Motor neuron (in vitro differentiated cells): ENCODE results near the gene DIPK1A. TPM values are rescaled to one million over a fixed set of nuclear protein-coding genes. Genes with fewer than 3 reads are reported as not detected.

ENCODE experiments used
- ATAC-seq, 8 experiments: fragments of 200-7000 bp; cut with Tn5 transposase; replicated peaks in 6 of 8; 2 replicates each; pipeline ENCODE4 v1.8.0; 2021; ENCODE audit warnings: mild to moderate bottlenecking in 8 of 8, moderate library complexity in 8 of 8
- H3K27ac ChIP-seq, 2 donors: fragments of 250-450 bp; sonication (Bioruptor Pico); 2 replicates each; pipeline ENCODE4 v1.9.0; 2021; ENCODE audit warnings: antibody characterized with exemption in 2 of 2, mild to moderate bottlenecking in 2 of 2, moderate library complexity in 1 of 2
- H3K4me1 ChIP-seq, 2 donors: fragments of 250-450 bp; sonication (Bioruptor Pico); replicated peaks in 1 of 2; 2 replicates each; pipeline ENCODE4 v1.6.1; 2021; ENCODE audit warnings: antibody characterized with exemption in 2 of 2, mild to moderate bottlenecking in 2 of 2, moderate library complexity in 1 of 2
- H3K4me3 ChIP-seq, 5 donors: fragments of 250-450 bp; sonication (Bioruptor Pico); 2 replicates each; pipeline ENCODE4 v1.9.0; 2021; ENCODE audit warnings: antibody characterized with exemption in 5 of 5, mild to moderate bottlenecking in 5 of 5, moderate library complexity in 4 of 5
- WGBS, 10 experiments: fragments of 450-650 bp; shearing (Covaris generic); methylation state at CpG; one replicate each; pipeline ENCODE4 v1.0.0; 2022; 5-methylcytosine and 5-hydroxymethylcytosine counted together
- in situ Hi-C, 9 experiments: fragments of 400-800 bp; cut with MboI; loops; one replicate each; pipeline ENCODE4 v1.15.0; 2021; ENCODE audit warnings: low sequenced_read_pairs in 9 of 9, low pct_unique_long_range_greater_than_20kb in 2 of 9; ENCODE audit not compliant: unreplicated experiment in 9 of 9
- total RNA-seq, 8 experiments: library from RNA; unstranded; fragments of 300-600 nt; gene quantifications; 2 replicates each; pipeline versions ENCODE4 v1.2.3 to v1.2.4, GENCODE V29; 2022

DIPK1A gene
- total RNA-seq, 8 experiments from 2014 or later: 7.1 to 22.5 (median 10.2) TPM

- Histone ChIP-seq H3K27ac (no peak overlapping the region), H3K4me3 (no peak overlapping the region), H3K4me1 (no peaks in the 10 kb centered on the region)
- ATAC-seq: no peak
- in situ Hi-C loops: no loop called here
- 91 to 100% (median 95%) methylated on average over 2 to 3 of the region's 3 CpGs for WGBS, 10 experiments
These were observed 116.8 kb downstream of the DIPK1A start for GRCh38 chr1:92844439-92844838.

GRCh38 chr1:92843429-92844352 is 117.6 kb downstream of the DIPK1A start:
- no peak for ATAC-seq
- WGBS, 10 experiments: 38 to 100% (median 91%) methylated on average over 3 to 8 of the region's 8 CpGs
- no peak overlapping the region for H3K27ac ChIP-seq
- H3K4me1 ChIP-seq: no peaks in the 10 kb centered on the region
- no peak overlapping the region for H3K4me3 ChIP-seq
- in situ Hi-C loops: no loop called here

GRCh38 chr1:92843046-92843423 is 118.2 kb downstream of the DIPK1A start:
- H3K27ac ChIP-seq: no peak overlapping the region
- H3K4me1 ChIP-seq: no peaks in the 10 kb centered on the region
- in situ Hi-C loops: no loop called here
- H3K4me3 ChIP-seq: no peak overlapping the region
- 43 to 100% (median 91%) methylated on average over 1 to 2 of the region's 2 CpGs; no CpG with 5 or more reads in 2 of the 10 experiments for WGBS, 10 experiments
- ATAC-seq: no peak

GRCh38 chr1:92842082-92843045 is 118.9 kb downstream of the DIPK1A start:
- in situ Hi-C loops: no loop called here
- Histone ChIP-seq H3K4me1 (no peaks in the 10 kb centered on the region), H3K27ac (no peak overlapping the region), H3K4me3 (no peak overlapping the region)
- no peak for ATAC-seq
- 55 to 100% (median 91%) methylated on average over 1 to 4 of the region's 4 CpGs for WGBS, 10 experiments

GRCh38 chr1:92840600-92840999 is 120.7 kb downstream of the DIPK1A start:
- in situ Hi-C loops: no loop called here
- H3K27ac ChIP-seq: no peak overlapping the region
- no peak for ATAC-seq
- H3K4me3 ChIP-seq: no peak overlapping the region
- 17 to 89% (median 73%) methylated on average over 1 to 5 of the region's 5 CpGs for WGBS, 10 experiments
- peaks cover 0 to 5% of the 10 kb centered on the region in 2 donors for H3K4me1 ChIP-seq

GRCh38 chr1:92839442-92839841 is 121.8 kb downstream of the DIPK1A start:
- ATAC-seq: no peak
- in situ Hi-C loops: no loop called here
- 71 to 100% (median 90%) methylated on average over 1 to 2 of the region's 2 CpGs for WGBS, 10 experiments
- Histone ChIP-seq H3K27ac (no peak overlapping the region), H3K4me3 (no peak overlapping the region), H3K4me1 (peaks cover 3 to 11% of the 10 kb centered on the region in 2 donors)

- H3K27ac ChIP-seq: no peak overlapping the region
- peaks cover 12 to 19% of the 10 kb centered on the region in 2 donors for H3K4me1 ChIP-seq
- in situ Hi-C loops: no loop called here
These were observed 122.7 kb downstream of the DIPK1A start for GRCh38 chr1:92838519-92838918.

GRCh38 chr1:92837062-92837461 is 124.2 kb downstream of the DIPK1A start:
- Histone ChIP-seq H3K4me1 (peaks cover 18 to 21% of the 10 kb centered on the region in 2 donors), H3K4me3 (no peak overlapping the region), H3K27ac (no peak overlapping the region)
- in situ Hi-C loops: no loop called here
- ATAC-seq: no peak
- 67 to 100% (median 87%) methylated on average over 2 of the region's 2 CpGs; no CpG with 5 or more reads in 4 of the 10 experiments for WGBS, 10 experiments

More at GRCh38 chr1:92838519-92838918, 122.7 kb downstream of the DIPK1A start:
- 0 to 63% (median 0%) methylated on average over 1 of the region's 1 CpG for WGBS, 10 experiments
- H3K4me3 ChIP-seq: no peak overlapping the region
- ATAC-seq: no peak

GRCh38 chr1:92834617-92835016 is 126.6 kb downstream of the DIPK1A start:
- no peak overlapping the region for H3K27ac ChIP-seq
- ATAC-seq: peak in 1 of 8 experiments; percentile 2
- in situ Hi-C loops: no loop called here
- WGBS, 10 experiments: 0 to 100% (median 94%) methylated on average over 1 to 5 of the region's 5 CpGs; no CpG with 5 or more reads in 3 of the 10 experiments
- no peak overlapping the region for H3K4me3 ChIP-seq
- peaks cover 18 to 21% of the 10 kb centered on the region in 2 donors for H3K4me1 ChIP-seq

- Histone ChIP-seq H3K4me1 (peaks cover 18 to 21% of the 10 kb centered on the region in 2 donors), H3K4me3 (peak overlapping the region in 4 of 5 donors; percentile 68 to 95 (median 84)), H3K27ac (no peak overlapping the region)
- WGBS, 10 experiments: 0 to 96% (median 70%) methylated on average over 1 to 5 of the region's 5 CpGs; no CpG with 5 or more reads in 2 of the 10 experiments
- in situ Hi-C loops: no loop called here
- ATAC-seq: no peak
These were observed 127.4 kb downstream of the DIPK1A start for GRCh38 chr1:92833840-92834239.

GRCh38 chr1:92832537-92833114 is 128.6 kb downstream of the DIPK1A start:
- in situ Hi-C loops: no loop called here
- H3K4me1 ChIP-seq: peaks cover 18 to 21% of the 10 kb centered on the region in 2 donors
- peak overlapping the region; percentile 83 to 91 for H3K27ac ChIP-seq
- H3K4me3 ChIP-seq: peak overlapping the region; percentile 68 to 95 (median 90)
- ATAC-seq: no peak
- 0 to 5% (median 1%) methylated on average over 6 to 16 of the region's 19 CpGs; no CpG with 5 or more reads in 1 of the 10 experiments for WGBS, 10 experiments

- H3K4me1 ChIP-seq: peaks cover 18 to 21% of the 10 kb centered on the region in 2 donors
- peak within 1 kb of the TSS; percentile 83 to 91 for H3K27ac ChIP-seq
- WGBS, 10 experiments: 1 to 20% (median 5%) methylated on average over 1 to 37 of the region's 57 CpGs; no CpG with 5 or more reads in 1 of the 10 experiments
- in situ Hi-C loops: no loop called here
- ATAC-seq: peak; percentile 78 to 96 (median 93)
- peak within 1 kb of the TSS; percentile 68 to 95 (median 90) for H3K4me3 ChIP-seq
These were observed 129.3 kb downstream of the DIPK1A start, which contains the start of gene RPL5 for GRCh38 chr1:92831762-92832536. TSS of gene RPL5 (plus strand) at chr1:92832040. CDS start at chr1:92832115, 75 bp downstream.
